Measurements from ENCODE around the gene SCUBE1. TPM values are rescaled to one million over a fixed set of nuclear protein-coding genes. Genes with fewer than 3 reads are reported as not detected.

The SCUBE1 gene
- total and polyA plus RNA-seq, 2 of the 4 experiments (the other 2 are of a cell fraction): not detected

DNA sequence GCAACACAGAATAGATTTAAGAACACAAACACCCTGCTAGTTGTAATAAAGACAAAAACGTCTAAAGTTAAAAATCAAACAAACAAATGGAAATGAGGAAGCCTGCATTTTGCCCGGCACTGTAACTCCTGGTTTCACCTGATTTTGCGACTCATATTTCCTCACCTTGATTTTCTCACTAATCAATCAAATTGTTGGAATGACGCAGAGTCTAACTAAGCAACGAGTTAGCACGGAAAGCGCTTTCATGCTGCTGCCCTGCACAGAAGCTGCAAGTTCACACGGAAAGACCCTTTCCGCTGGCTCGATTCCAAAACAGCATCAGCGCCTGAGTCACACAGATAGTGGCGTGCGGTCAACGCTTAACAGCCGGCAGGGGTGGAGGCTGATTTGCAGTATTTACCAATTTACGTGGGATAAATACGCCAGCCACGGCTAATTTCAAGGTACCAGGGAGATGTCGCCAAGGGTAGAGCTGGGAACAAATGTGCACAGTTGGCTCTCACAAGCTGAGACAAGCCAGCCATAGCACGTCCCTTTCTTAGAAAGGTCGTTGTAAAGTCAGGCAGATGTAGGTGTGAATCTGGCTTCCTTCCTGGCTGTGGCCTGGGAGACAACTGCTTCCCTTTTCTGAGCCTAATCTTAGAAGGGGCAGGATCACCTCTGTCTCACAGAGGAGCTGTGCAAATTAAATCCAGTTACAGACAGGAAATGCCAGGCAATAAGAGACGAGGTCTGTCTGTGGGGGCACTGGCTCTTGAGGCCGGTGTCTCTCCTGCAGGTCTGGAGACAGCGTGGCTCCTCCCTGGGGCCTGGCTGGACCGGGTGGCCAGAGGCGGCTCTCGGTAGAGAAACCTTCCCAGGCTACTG lies 79.3 kb downstream of the SCUBE1 start:
- no peak overlapping the region for H4K8ac ChIP-seq (ENCODE audit: low read depth in 2 of 2, low read length in 2 of 2)
- DNase-seq (peak; percentile 88), ATAC-seq (ENCODE audit: low read depth) (peak; percentile 66)
- H3K27me3 ChIP-seq (ENCODE audit: control insufficient read depth, insufficient read depth, low read length): peaks cover 75% of the 10 kb centered on the region
- no peak overlapping the region for H3K4me3 ChIP-seq (ENCODE audit: insufficient read depth, low read depth, low read length)
- H3K9ac ChIP-seq (ENCODE audit: low read depth, low read length): no peak overlapping the region
- peak overlapping the region; percentile 37; the same call in 1 of the 2 replicates for H3K4me2 ChIP-seq (ENCODE audit: low read depth, low read length)
- H3K27ac ChIP-seq (ENCODE audit: insufficient read depth, low read length): no peak overlapping the region
- no peak overlapping the region for H3K56ac ChIP-seq (ENCODE audit: extremely low read depth, insufficient read depth, low read length)
- H2BK15ac ChIP-seq (ENCODE audit: low read depth, low read length): no peak overlapping the region
- POLR2A ChIA-PET (ENCODE audit: unreplicated experiment): no interaction called here
- H3K79me1 ChIP-seq (ENCODE audit: low read depth in 1 of 2, low read length in 2 of 2): no peaks in the 10 kb centered on the region
- no peak overlapping the region for H2AK5ac ChIP-seq (ENCODE audit: low read depth, low read length)
- no peak overlapping the region for H2BK5ac ChIP-seq (ENCODE audit: low read depth, low read length, poor library complexity, severe bottlenecking)
- H3K36me3 ChIP-seq (ENCODE audit: control insufficient read depth, insufficient read depth, low read length): no peaks in the 10 kb centered on the region
- no TSS peak for BruUV-seq (replicated peaks)
- H2AFZ ChIP-seq (replicated peaks; ENCODE audit: low read length, poor library complexity): no peak overlapping the region
- H3K4ac ChIP-seq (ENCODE audit: low read depth, low read length): no peak overlapping the region
- no peak overlapping the region for H3K23ac ChIP-seq (ENCODE audit: low read depth, low read length)
- no peak for TF ChIP-seq CEBPB (IDR thresholded peaks at IDR 0.05; ENCODE audit: low read depth, low read length)
- TF ChIP-seq FOS (IDR thresholded peaks at IDR 0.05; ENCODE audit: low read depth, low read length): peak; percentile 59
- TF ChIP-seq, protein P1, sequence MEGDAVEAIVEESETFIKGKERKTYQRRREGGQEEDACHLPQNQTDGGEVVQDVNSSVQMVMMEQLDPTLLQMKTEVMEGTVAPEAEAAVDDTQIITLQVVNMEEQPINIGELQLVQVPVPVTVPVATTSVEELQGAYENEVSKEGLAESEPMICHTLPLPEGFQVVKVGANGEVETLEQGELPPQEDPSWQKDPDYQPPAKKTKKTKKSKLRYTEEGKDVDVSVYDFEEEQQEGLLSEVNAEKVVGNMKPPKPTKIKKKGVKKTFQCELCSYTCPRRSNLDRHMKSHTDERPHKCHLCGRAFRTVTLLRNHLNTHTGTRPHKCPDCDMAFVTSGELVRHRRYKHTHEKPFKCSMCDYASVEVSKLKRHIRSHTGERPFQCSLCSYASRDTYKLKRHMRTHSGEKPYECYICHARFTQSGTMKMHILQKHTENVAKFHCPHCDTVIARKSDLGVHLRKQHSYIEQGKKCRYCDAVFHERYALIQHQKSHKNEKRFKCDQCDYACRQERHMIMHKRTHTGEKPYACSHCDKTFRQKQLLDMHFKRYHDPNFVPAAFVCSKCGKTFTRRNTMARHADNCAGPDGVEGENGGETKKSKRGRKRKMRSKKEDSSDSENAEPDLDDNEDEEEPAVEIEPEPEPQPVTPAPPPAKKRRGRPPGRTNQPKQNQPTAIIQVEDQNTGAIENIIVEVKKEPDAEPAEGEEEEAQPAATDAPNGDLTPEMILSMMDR (conservative IDR thresholded peaks at IDR 0.05; ENCODE audit: low read depth, low read length): no peak
- no peak for TF ChIP-seq MAZ (IDR thresholded peaks at IDR 0.05; ENCODE audit: borderline replicate concordance, low read depth, low read length)
- peak; percentile 75 for TF ChIP-seq BHLHE40 (IDR thresholded peaks at IDR 0.05; ENCODE audit: low read depth, low read length)
- no peak overlapping the region for H2BK20ac ChIP-seq (ENCODE audit: low read depth, low read length)
- no peaks in the 10 kb centered on the region for H3K9me1 ChIP-seq (ENCODE audit: insufficient read depth, low read length)
- H3K4me1 ChIP-seq (ENCODE audit: control insufficient read depth, insufficient read depth, low read length): peaks cover 11% of the 10 kb centered on the region; the same call in 1 of the 2 replicates
- H2BK120ac ChIP-seq (ENCODE audit: low read depth, low read length): no peak overlapping the region
- intact Hi-C loops (cut with micrococcal nuclease): loop anchor here (5.0 kb wide), 1 partner anchor 548 kb away; the partner anchor contains the start of gene EFCAB6
- no peak overlapping the region for H4K5ac ChIP-seq (ENCODE audit: low read depth, low read length)
- 4% methylated on average over 16 of the region's 27 CpGs; no CpG with 5 or more reads in 1 of the 2 experiments for WGBS, 2 experiments (ENCODE audit: extremely low coverage in 2 of 2, insufficient read length in 1 of 2)
- H3K9me3 ChIP-seq (ENCODE audit: control insufficient read depth, insufficient read depth, low read length): no peaks in the 10 kb centered on the region
- no peak overlapping the region for H2AK9ac ChIP-seq (replicated peaks; ENCODE audit: low read depth, low read length, poor library complexity)
- CTCF ChIA-PET: no interaction called here
- no peak overlapping the region; the same call in 1 of the 2 replicates for H3K18ac ChIP-seq (ENCODE audit: low read depth, low read length)
- dilution Hi-C loops (cut with HindIII; ENCODE audit: low sequenced_read_pairs, unreplicated experiment): no loop called here
- in situ Hi-C loops (cut with MboI; ENCODE audit: low sequenced_read_pairs): no loop called here
- no peak overlapping the region for H4K91ac ChIP-seq (ENCODE audit: insufficient read depth, low read depth, low read length)
- no peaks in the 10 kb centered on the region for H4K20me1 ChIP-seq (ENCODE audit: insufficient read depth, low read length)
- no peak overlapping the region for H3K14ac ChIP-seq (replicated peaks; ENCODE audit: low read depth, low read length)

Data from IMR-90 (cell line).